ENCODE results near the gene CFAP97D2.

CFAP97D2 gene

GRCh38 chr13:114226699-114227323, 47.8 kb downstream of the CFAP97D2 start:
- TF ChIP-seq CTCF (IDR thresholded peaks at IDR 0.05): peak; percentile 73

GRCh38 chr13:114227528-114227927, 48.5 kb downstream of the CFAP97D2 start:
- TF ChIP-seq CTCF (IDR thresholded peaks at IDR 0.05): no peak

- no peak for TF ChIP-seq CTCF (IDR thresholded peaks at IDR 0.05)
Observed at GRCh38 chr13:114228176-114228575, 49.1 kb downstream of the CFAP97D2 start.

GRCh38 chr13:114229506-114229905, 50.4 kb downstream of the CFAP97D2 start:
- TF ChIP-seq CTCF (IDR thresholded peaks at IDR 0.05): no peak

- TF ChIP-seq CTCF (IDR thresholded peaks at IDR 0.05): no peak
Observed at GRCh38 chr13:114230117-114230516, 51.1 kb downstream of the CFAP97D2 start.

GRCh38 chr13:114230575-114230974, 51.5 kb downstream of the CFAP97D2 start:
- no peak for TF ChIP-seq CTCF (IDR thresholded peaks at IDR 0.05)

GRCh38 chr13:114231886-114232285, 52.8 kb downstream of the CFAP97D2 start:
- no peak for TF ChIP-seq CTCF (IDR thresholded peaks at IDR 0.05)

- no peak for TF ChIP-seq CTCF (IDR thresholded peaks at IDR 0.05)
Observed at GRCh38 chr13:114234266-114234644, 55.2 kb downstream of the CFAP97D2 start.
